ENCODE data around the gene COL23A1. TPM values are rescaled to one million over a fixed set of nuclear protein-coding genes. Genes with fewer than 3 reads are reported as not detected.

The COL23A1 gene
- total RNA-seq, 2 donors from 2014 or later: 0.44 to 0.86 TPM

GRCh38 chr5:178272591-178272990 lies 317.6 kb downstream of the COL23A1 start:
- H3K9me3 Mint-ChIP-seq: no peaks in the 10 kb centered on the region
- no peaks in the 10 kb centered on the region for H3K27me3 Mint-ChIP-seq (ENCODE audit: low read depth)

GRCh38 chr5:178271726-178272479 lies 318.3 kb downstream of the COL23A1 start:
- Mint-ChIP-seq H3K9me3 (no peaks in the 10 kb centered on the region), H3K4me3 (no peak overlapping the region), H3K27me3 (ENCODE audit: low read depth) (no peaks in the 10 kb centered on the region), H3K36me3 (ENCODE audit: insufficient read depth in 2 of 2) (no peaks in the 10 kb centered on the region), H3K4me1 (ENCODE audit: low read depth) (no peaks in the 10 kb centered on the region), H3K27ac (no peak overlapping the region)
- no peak for ATAC-seq (replicated peaks in 1 of 2)
- DNase-seq: no peak

More at GRCh38 chr5:178272591-178272990, 317.6 kb downstream of the COL23A1 start:
- no peak for DNase-seq
- H3K36me3 Mint-ChIP-seq (ENCODE audit: insufficient read depth in 2 of 2): no peaks in the 10 kb centered on the region
- no peak overlapping the region for H3K27ac Mint-ChIP-seq
- no peak overlapping the region for H3K4me3 Mint-ChIP-seq
- ATAC-seq (replicated peaks in 1 of 2): no peak
- H3K4me1 Mint-ChIP-seq (ENCODE audit: low read depth): no peaks in the 10 kb centered on the region

- no peaks in the 10 kb centered on the region for H3K36me3 Mint-ChIP-seq (ENCODE audit: insufficient read depth in 2 of 2)
- no peak overlapping the region for H3K4me3 Mint-ChIP-seq
- H3K4me1 Mint-ChIP-seq (ENCODE audit: low read depth): no peaks in the 10 kb centered on the region
- H3K9me3 Mint-ChIP-seq: no peaks in the 10 kb centered on the region
- no peak for ATAC-seq (replicated peaks in 1 of 2)
- no peak overlapping the region for H3K27ac Mint-ChIP-seq
- H3K27me3 Mint-ChIP-seq (ENCODE audit: low read depth): no peaks in the 10 kb centered on the region
- no peak for DNase-seq
These were observed 319.0 kb downstream of the COL23A1 start for GRCh38 chr5:178271231-178271630.

- Mint-ChIP-seq H3K4me3 (no peak overlapping the region), H3K36me3 (ENCODE audit: insufficient read depth in 2 of 2) (no peaks in the 10 kb centered on the region), H3K4me1 (ENCODE audit: low read depth) (no peaks in the 10 kb centered on the region), H3K9me3 (no peaks in the 10 kb centered on the region), H3K27me3 (ENCODE audit: low read depth) (no peaks in the 10 kb centered on the region), H3K27ac (no peak overlapping the region)
- ATAC-seq (replicated peaks in 1 of 2) (no peak), DNase-seq (no peak)
These were observed 320.7 kb downstream of the COL23A1 start for GRCh38 chr5:178269499-178269898.

- DNase-seq (no peak), ATAC-seq (replicated peaks in 1 of 2) (no peak)
- H3K4me1 Mint-ChIP-seq (ENCODE audit: low read depth): no peaks in the 10 kb centered on the region
- H3K36me3 Mint-ChIP-seq (ENCODE audit: insufficient read depth in 2 of 2): no peaks in the 10 kb centered on the region
- no peak overlapping the region for H3K27ac Mint-ChIP-seq
- H3K4me3 Mint-ChIP-seq: no peak overlapping the region
- no peaks in the 10 kb centered on the region for H3K27me3 Mint-ChIP-seq (ENCODE audit: low read depth)
- H3K9me3 Mint-ChIP-seq: no peaks in the 10 kb centered on the region
These were observed 322.3 kb downstream of the COL23A1 start for GRCh38 chr5:178267876-178268275.

- DNase-seq (no peak), ATAC-seq (replicated peaks in 1 of 2) (no peak)
- Mint-ChIP-seq H3K4me3 (no peak overlapping the region), H3K27ac (no peak overlapping the region), H3K4me1 (ENCODE audit: low read depth) (no peaks in the 10 kb centered on the region), H3K27me3 (ENCODE audit: low read depth) (no peaks in the 10 kb centered on the region), H3K9me3 (peaks cover 0 to 2% of the 10 kb centered on the region in 2 donors), H3K36me3 (ENCODE audit: insufficient read depth in 2 of 2) (no peaks in the 10 kb centered on the region)
These were observed 322.9 kb downstream of the COL23A1 start for GRCh38 chr5:178267245-178267644.

- Mint-ChIP-seq H3K4me1 (ENCODE audit: low read depth) (no peaks in the 10 kb centered on the region), H3K9me3 (peaks cover 0 to 2% of the 10 kb centered on the region in 2 donors), H3K4me3 (no peak overlapping the region), H3K27me3 (ENCODE audit: low read depth) (no peaks in the 10 kb centered on the region), H3K27ac (no peak overlapping the region), H3K36me3 (ENCODE audit: insufficient read depth in 2 of 2) (no peaks in the 10 kb centered on the region)
- DNase-seq (no peak), ATAC-seq (replicated peaks in 1 of 2) (no peak)
These were observed 323.6 kb downstream of the COL23A1 start for GRCh38 chr5:178266581-178266980.

- no peak for DNase-seq
- no peaks in the 10 kb centered on the region for H3K36me3 Mint-ChIP-seq (ENCODE audit: insufficient read depth in 2 of 2)
- no peaks in the 10 kb centered on the region for H3K27me3 Mint-ChIP-seq (ENCODE audit: low read depth)
- no peak for ATAC-seq (replicated peaks in 1 of 2)
- H3K4me3 Mint-ChIP-seq: no peak overlapping the region
- no peaks in the 10 kb centered on the region for H3K4me1 Mint-ChIP-seq (ENCODE audit: low read depth)
- H3K9me3 Mint-ChIP-seq: peaks cover 0 to 2% of the 10 kb centered on the region in 2 donors
- H3K27ac Mint-ChIP-seq: no peak overlapping the region
These were observed 324.4 kb downstream of the COL23A1 start for GRCh38 chr5:178265746-178266145.

- ATAC-seq (replicated peaks in 1 of 2) (no peak), DNase-seq (no peak)
- Mint-ChIP-seq H3K27ac (no peak overlapping the region), H3K9me3 (peaks cover 0 to 2% of the 10 kb centered on the region in 2 donors), H3K4me3 (no peak overlapping the region), H3K36me3 (ENCODE audit: insufficient read depth in 2 of 2) (no peaks in the 10 kb centered on the region), H3K4me1 (ENCODE audit: low read depth) (no peaks in the 10 kb centered on the region), H3K27me3 (ENCODE audit: low read depth) (no peaks in the 10 kb centered on the region)
These were observed 326.1 kb downstream of the COL23A1 start for GRCh38 chr5:178264044-178264443.

GRCh38 chr5:178261666-178262600 lies 328.3 kb downstream of the COL23A1 start:
- DNase-seq: no peak
- H3K27me3 Mint-ChIP-seq (ENCODE audit: low read depth): no peaks in the 10 kb centered on the region
- H3K27ac Mint-ChIP-seq: no peak overlapping the region

GRCh38 chr5:178259623-178260536 lies 330.3 kb downstream of the COL23A1 start:
- ATAC-seq (replicated peaks in 1 of 2) (no peak), DNase-seq (no peak)
- Mint-ChIP-seq H3K27me3 (ENCODE audit: low read depth) (no peaks in the 10 kb centered on the region), H3K36me3 (ENCODE audit: insufficient read depth in 2 of 2) (no peaks in the 10 kb centered on the region), H3K4me1 (ENCODE audit: low read depth) (no peaks in the 10 kb centered on the region), H3K9me3 (peaks cover 0 to 2% of the 10 kb centered on the region in 2 donors), H3K4me3 (no peak overlapping the region), H3K27ac (no peak overlapping the region)

More at GRCh38 chr5:178261666-178262600, 328.3 kb downstream of the COL23A1 start:
- no peak for ATAC-seq (replicated peaks in 1 of 2)
- Mint-ChIP-seq H3K4me3 (no peak overlapping the region), H3K4me1 (ENCODE audit: low read depth) (no peaks in the 10 kb centered on the region), H3K36me3 (ENCODE audit: insufficient read depth in 2 of 2) (no peaks in the 10 kb centered on the region), H3K9me3 (peaks cover 0 to 2% of the 10 kb centered on the region in 2 donors)

GRCh38 chr5:178257650-178258049 lies 332.5 kb downstream of the COL23A1 start:
- DNase-seq: no peak
- Mint-ChIP-seq H3K27ac (no peak overlapping the region), H3K36me3 (ENCODE audit: insufficient read depth in 2 of 2) (no peaks in the 10 kb centered on the region), H3K4me3 (no peak overlapping the region), H3K4me1 (ENCODE audit: low read depth) (no peaks in the 10 kb centered on the region), H3K27me3 (ENCODE audit: low read depth) (no peaks in the 10 kb centered on the region), H3K9me3 (peaks cover 0 to 1% of the 10 kb centered on the region in 2 donors)
- ATAC-seq (replicated peaks in 1 of 2): no peak
